H1 (cell line): ENCODE data around the gene RBM19. TPM values are rescaled to one million over a fixed set of nuclear protein-coding genes. Genes with fewer than 3 reads are reported as not detected.

Source experiments
- CTCF ChIA-PET: fragments of 300-600 bp; sonication (Branson Sonifier 250); formaldehyde crosslinking; loops from one replicate; lab custom pipeline; 2021; ENCODE audit not compliant: partially characterized antibody; lab: Charles Lee
- POLR2A ChIA-PET: fragments of 300-600 bp; sonication (Branson Sonifier 250); formaldehyde crosslinking; loops from one replicate; lab custom pipeline; 2021; ENCODE audit warnings: inconsistent platforms; ENCODE audit not compliant: partially characterized antibody; lab: Charles Lee
- DNase-seq, 2 experiments: peaks; one replicate each; pipeline versions ENCODE4 v3.0.0 to v3.0.0-alpha.2; 2010 to 2022; ENCODE audit warnings: low spot score in 2 of 2, low read depth in 1 of 2, mixed read lengths in 1 of 2
- FAIRE-seq: peaks from 2 replicates; lab custom pipeline; 2011; peaks lifted over from hg19 to GRCh38; lab: Jason Lieb, UNC
- H2AFZ ChIP-seq: 2 replicates; pipeline ENCODE4 v1.8.1; 2012; ENCODE audit warnings: low read length, inconsistent platforms
- H2AK5ac ChIP-seq: 2 replicates; pipeline ENCODE4 v1.6.1; 2013; ENCODE audit warnings: low read depth, low read length
- H2BK120ac ChIP-seq: replicated peaks from 2 replicates; pipeline ENCODE3; 2013; ENCODE audit warnings: low read depth, low read length, inconsistent platforms
- H2BK12ac ChIP-seq: 2 replicates; pipeline ENCODE4 v1.6.1; 2013; ENCODE audit warnings: low read depth, low read length
- H2BK15ac ChIP-seq: 2 replicates; pipeline ENCODE4 v1.6.1; 2013; ENCODE audit warnings: low read length
- H2BK20ac ChIP-seq: 2 replicates; pipeline ENCODE4 v1.6.1; 2013; ENCODE audit warnings: low read length
- H2BK5ac ChIP-seq: 2 replicates; pipeline ENCODE4 v1.6.1; 2013; ENCODE audit warnings: low read depth, low read length
- H3K14ac ChIP-seq: 2 replicates; pipeline ENCODE4 v1.6.1; 2013; ENCODE audit warnings: inconsistent platforms; ENCODE audit not compliant: insufficient read length
- H3K18ac ChIP-seq: 2 replicates; pipeline ENCODE4 v1.6.1; 2013; ENCODE audit warnings: low read length; ENCODE audit errors: extremely low read depth
- H3K23ac ChIP-seq: 2 replicates; pipeline ENCODE4 v1.6.1; 2013; ENCODE audit warnings: inconsistent platforms; ENCODE audit not compliant: insufficient read length
- H3K23me2 ChIP-seq: 2 replicates; pipeline ENCODE4 v1.6.1; 2013; ENCODE audit warnings: low read depth, low read length
- H3K27ac ChIP-seq: 2 replicates; pipeline ENCODE4 v1.6.1; 2011; ENCODE audit warnings: low read depth, low read length, inconsistent platforms
- H3K27me3 ChIP-seq, 4 experiments: replicated peaks in 1 of 4; 1 replicate in 1 of 4; 2 replicates in 3 of 4; pipeline versions ENCODE4 v1.6.1 to v1.8.1; 2011 to 2013; ENCODE audit warnings: low read length in 3 of 4, mild to moderate bottlenecking in 3 of 4, inconsistent platforms in 2 of 4, mixed read lengths in 2 of 4, moderate library complexity in 1 of 4; ENCODE audit not compliant: control insufficient read depth in 3 of 4, insufficient read depth in 3 of 4; ENCODE audit errors: extremely low read depth in 1 of 4
- H3K36me3 ChIP-seq, 4 experiments: 2 replicates each; pipeline versions ENCODE4 v1.6.1 to v1.8.1; 2011 to 2013; ENCODE audit warnings: mild to moderate bottlenecking in 4 of 4, low read length in 3 of 4, moderate library complexity in 2 of 4, control low read depth in 1 of 4, inconsistent platforms in 1 of 4; ENCODE audit not compliant: insufficient read depth in 4 of 4, control insufficient read depth in 2 of 4
- H3K4ac ChIP-seq: replicated peaks from 2 replicates; pipeline ENCODE3; 2013; ENCODE audit warnings: low read length, low read depth, mixed read lengths, inconsistent platforms; ENCODE audit not compliant: insufficient read length
- H3K4me1 ChIP-seq, 4 experiments: replicated peaks in 1 of 4; 1 replicate in 1 of 4; 2 replicates in 3 of 4; pipeline versions ENCODE4 v1.6.1 to v1.8.1; 2011 to 2013; ENCODE audit warnings: low read length in 3 of 4, inconsistent platforms in 2 of 4, mixed read lengths in 1 of 4; ENCODE audit not compliant: insufficient read depth in 4 of 4, control insufficient read depth in 3 of 4
- H3K4me2 ChIP-seq, 2 experiments: 2 replicates each; pipeline versions ENCODE4 v1.6.1 to v1.8.1; 2011 to 2013; ENCODE audit warnings: low read depth in 2 of 2, low read length in 2 of 2, control low read depth in 1 of 2, inconsistent platforms in 1 of 2, mild to moderate bottlenecking in 1 of 2; ENCODE audit not compliant: insufficient read depth in 1 of 2
- H3K4me3 ChIP-seq, 4 experiments: fragments of 200-600, 300-600 bp in 1 of 4; sonication (generic), shearing (Covaris generic), sonication (Bioruptor Twin) in 1 of 4; 2 replicates each; pipeline versions ENCODE4 v1.5.1 to v1.8.1; 2011 to 2016; ENCODE audit warnings: low read length in 4 of 4, low read depth in 3 of 4, control low read depth in 2 of 4, inconsistent platforms in 2 of 4, mild to moderate bottlenecking in 2 of 4, mixed read lengths in 1 of 4, moderate library complexity in 1 of 4; ENCODE audit not compliant: insufficient read depth in 2 of 4; ENCODE audit errors: extremely low read depth in 1 of 4
- H3K56ac ChIP-seq: replicated peaks from 2 replicates; pipeline ENCODE3; 2013; ENCODE audit warnings: low read depth, mild to moderate bottlenecking, mixed read lengths, low read length, inconsistent platforms; ENCODE audit not compliant: insufficient read length
- H3K79me1 ChIP-seq: 2 replicates; pipeline ENCODE4 v1.6.1; 2013; ENCODE audit warnings: low read depth, low read length, control low read depth
- H3K79me2 ChIP-seq, 2 experiments: 2 replicates each; pipeline versions ENCODE4 v1.6.1 to v1.8.1; 2012 to 2013; ENCODE audit warnings: low read length in 2 of 2, mild to moderate bottlenecking in 2 of 2, inconsistent platforms in 1 of 2; ENCODE audit not compliant: insufficient read depth in 2 of 2, control insufficient read depth in 1 of 2
- H3K9ac ChIP-seq, 4 experiments: replicated peaks in 1 of 4; 1 replicate in 1 of 4; 2 replicates in 3 of 4; pipeline versions ENCODE4 v1.6.1 to v1.8.1; 2011 to 2013; ENCODE audit warnings: low read depth in 3 of 4, low read length in 3 of 4, control low read depth in 2 of 4, mild to moderate bottlenecking in 2 of 4, moderate library complexity in 2 of 4, inconsistent platforms in 1 of 4; ENCODE audit errors: extremely low read depth in 1 of 4
- H3K9me3 ChIP-seq, 2 experiments: 2 replicates each; pipeline versions ENCODE4 v1.6.1 to v1.8.1; 2012 to 2013; ENCODE audit warnings: mild to moderate bottlenecking in 2 of 2, moderate library complexity in 2 of 2, control low read depth in 1 of 2, inconsistent platforms in 1 of 2, low read depth in 1 of 2, low read length in 1 of 2, mixed read lengths in 1 of 2; ENCODE audit not compliant: insufficient read depth in 2 of 2
- H4K20me1 ChIP-seq, 2 experiments: replicated peaks in 1 of 2; 2 replicates each; pipeline versions ENCODE3 to v1.8.1; 2011 to 2013; ENCODE audit warnings: inconsistent platforms in 2 of 2, low read length in 2 of 2, mild to moderate bottlenecking in 1 of 2; ENCODE audit not compliant: insufficient read depth in 2 of 2, control insufficient read depth in 1 of 2
- H4K5ac ChIP-seq: 2 replicates; pipeline ENCODE4 v1.6.1; 2013; ENCODE audit warnings: low read length, low read depth, mixed read lengths, inconsistent platforms; ENCODE audit not compliant: insufficient read length
- H4K8ac ChIP-seq: 2 replicates; pipeline ENCODE4 v1.8.0; 2013; ENCODE audit warnings: mild to moderate bottlenecking, moderate library complexity, low read length, inconsistent platforms; ENCODE audit not compliant: insufficient read depth; ENCODE audit errors: extremely low read depth
- H4K91ac ChIP-seq: replicated peaks from 2 replicates; pipeline ENCODE3; 2013; ENCODE audit warnings: low read length, mixed read lengths, inconsistent platforms; ENCODE audit not compliant: insufficient read length
- BACH1 ChIP-seq: IDR thresholded peaks from 2 replicates; pipeline ENCODE4 v1.6.1; 2012; ENCODE audit warnings: low read length, improper control_type of control experiment
- FOSL1 ChIP-seq: IDR thresholded peaks from 2 replicates; pipeline ENCODE4 v1.6.1; 2011; ENCODE audit warnings: mild to moderate bottlenecking, low read depth, low read length, moderate library complexity; ENCODE audit not compliant: insufficient read depth
- POLR2A ChIP-seq, 2 experiments: IDR thresholded peaks; 1 replicate in 1 of 2; 2 replicates in 1 of 2; pipeline ENCODE4 v1.6.1; 2011; ENCODE audit warnings: low read depth in 2 of 2, low read length in 2 of 2, mild to moderate bottlenecking in 2 of 2; ENCODE audit errors: control extremely low read depth in 1 of 2
- POU5F1 ChIP-seq: IDR thresholded peaks from 2 replicates; pipeline ENCODE4 v1.6.1; 2011; ENCODE audit warnings: low read depth, mild to moderate bottlenecking, low read length, moderate library complexity
- SRF ChIP-seq: IDR thresholded peaks from 2 replicates; pipeline ENCODE4 v1.6.1; 2011; ENCODE audit warnings: mild to moderate bottlenecking, low read depth, low read length, moderate library complexity
- TCF12 ChIP-seq: IDR thresholded peaks from 2 replicates; pipeline ENCODE4 v1.6.1; 2011; ENCODE audit warnings: low read depth, mild to moderate bottlenecking, low read length
- WGBS, 2 experiments: shearing (Covaris generic) in 1 of 2; methylation state at CpG; one replicate each; pipeline versions ENCODE4 v1.1.6 to v1.1.7; 2013 to 2015; ENCODE audit warnings: low lambda C conversion rate in 2 of 2, mixed read lengths in 2 of 2, inconsistent platforms in 1 of 2, low coverage in 1 of 2, missing lambda C conversion rate in 1 of 2; ENCODE audit not compliant: insufficient replicate concordance in 2 of 2, insufficient coverage in 1 of 2, insufficient read length in 1 of 2; ENCODE audit errors: extremely low coverage in 1 of 2, missing lambda C conversion rate in 1 of 2; 5-methylcytosine and 5-hydroxymethylcytosine counted together
- polyA plus RNA-seq, 7 experiments: library from polyadenylated mRNA; depleted of rRNA in 3 of 7; stranded (reverse) in 5 of 7; unstranded in 2 of 7; fragments of >200 nt in 5 of 7; fragments of 200-250 nt in 2 of 7; gene quantifications; 1 replicate in 5 of 7; 2 replicates in 1 of 7; 4 replicates in 1 of 7; pipeline versions ENCODE4 v1.2.1 to v1.2.3, GENCODE V29; 2011 to 2013; ENCODE audit warnings: missing spikeins in 2 of 7, mixed read lengths in 2 of 7
- total RNA-seq: library from RNA; stranded (reverse); fragmentation: NEBNext Ultra II Directional; extraction: Animal tissue kit (Norgen Biotek cat#: 25700); gene quantifications from 2 replicates; pipeline ENCODE4 v1.2.1, GENCODE V29; 2021

RBM19 gene
- total and polyA plus RNA-seq, 2 of the 8 experiments (the other 6 are each of a cell fraction or from before 2014, with no cell fraction given), result 23.4 to 61.9 TPM

- 100% methylated on average over 7 of the region's 7 CpGs; no CpG with 5 or more reads in 1 of the 2 experiments for WGBS, 2 experiments
- Histone ChIP-seq H3K9ac (no peak overlapping the region), H3K4me2 (no peak overlapping the region), H4K20me1 (no peaks in the 10 kb centered on the region), H2BK120ac (no peak overlapping the region), H2BK12ac (no peak overlapping the region), H3K36me3 (no peaks in the 10 kb centered on the region), H3K14ac (no peak overlapping the region), H2AK5ac (no peak overlapping the region), H3K4ac (no peak overlapping the region), H3K56ac (no peak overlapping the region), H3K4me1 (peaks cover 0 to 8% (median under 1%) of the 10 kb centered on the region in 4 experiments; a peak in 1 of 7 replicates), H4K8ac (no peak overlapping the region), H3K9me3 (no peaks in the 10 kb centered on the region), H3K4me3 (no peak overlapping the region), H3K18ac (no peak overlapping the region), H2AFZ (no peak overlapping the region), H3K27ac (no peak overlapping the region), H4K5ac (no peak overlapping the region), H3K23ac (no peak overlapping the region), H2BK5ac (no peak overlapping the region), H2BK15ac (no peak overlapping the region), H3K27me3 (no peaks in the 10 kb centered on the region), H3K79me1 (no peaks in the 10 kb centered on the region), H3K79me2 (no peaks in the 10 kb centered on the region), H4K91ac (no peak overlapping the region), H3K23me2 (no peaks in the 10 kb centered on the region), H2BK20ac (no peak overlapping the region)
- ChIA-PET CTCF (interaction anchor here (0.6 to 1.9 kb wide), 4 partner anchors 9 to 565 kb away, joined by 3 to 8 read pairs (median 4); no protein-coding TSS in a partner anchor), POLR2A (no interaction called here)
- DNase-seq (no peak), FAIRE-seq (no peak)
- TF ChIP-seq POU5F1, result no peak
- no peak for TF ChIP-seq SRF
- TF ChIP-seq TCF12, result no peak
- TF ChIP-seq POLR2A (IDR thresholded peaks at IDR 0.05; ENCODE audit: control extremely low read depth in 1 of 2, low read depth in 2 of 2, low read length in 2 of 2), result no peak
- no peak for TF ChIP-seq BACH1
- TF ChIP-seq FOSL1, result no peak
These were observed 189.6 kb downstream of the RBM19 start for GRCh38 chr12:113776536-113776935.
